Loucy (cell line): Measurements from ENCODE around the gene KCNT1.

Source experiments
- CTCF ChIP-seq: fragments of 200-600 bp; sonication (generic); conservative IDR thresholded peaks from 2 replicates; pipeline ENCODE4 v1.5.1; 2014; ENCODE audit warnings: mild to moderate bottlenecking, antibody characterized with exemption, low read length
- EZH2phosphoT487 ChIP-seq: fragments of 200-600 bp; IDR thresholded peaks from 2 replicates; pipeline ENCODE4 v1.6.1; 2018; ENCODE audit warnings: antibody characterized with exemption, mild to moderate bottlenecking, moderate library complexity, borderline replicate concordance

DNA sequence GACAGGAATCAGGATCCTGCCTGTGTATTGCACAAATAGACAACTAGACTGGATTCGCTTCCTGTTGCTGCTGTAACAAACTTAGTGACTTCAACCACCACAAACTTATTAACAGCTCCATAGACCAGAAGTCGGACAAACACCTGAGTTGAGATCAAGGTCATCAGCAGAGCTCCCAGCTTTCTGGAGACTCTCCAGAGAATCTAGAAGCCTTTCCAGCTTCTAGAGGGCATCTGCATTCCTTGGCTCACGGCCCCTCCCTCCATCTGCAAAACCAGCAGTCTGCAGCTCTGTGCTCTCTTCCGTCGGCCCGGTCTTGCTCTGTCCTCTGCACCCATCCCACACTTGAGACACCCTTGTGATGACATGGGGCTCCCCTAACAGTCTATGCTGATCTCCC, 99.1 kb downstream of the KCNT1 start:
- TF ChIP-seq CTCF (no peak), EZH2phosphoT487 (no peak)
